GM12878 (cell line): ENCODE measurements around the gene KIF2C. TPM values are rescaled to one million over a fixed set of nuclear protein-coding genes. Genes with fewer than 3 reads are reported as not detected.

Source experiments
- ATAC-seq: fragments of 200-7000 bp; cut with Tn5 transposase; 3 replicates; pipeline ENCODE4 v1.9.1; 2020; ENCODE audit warnings: mild to moderate bottlenecking, moderate library complexity
- BruUV-seq: library from RNA; stranded (reverse); fragments of 400-500 nt; replicated peaks from 2 replicates; lab custom pipeline; 2021; lab: Mats Ljungman, UMichigan
- CTCF ChIA-PET: fragments of 300-600 bp; sonication (Branson Sonifier 250); formaldehyde crosslinking; extraction: SDS; loops from one replicate; lab custom pipeline; 2021; ENCODE audit warnings: inconsistent platforms; lab: Yijun Ruan, JAX
- POLR2A ChIA-PET: fragments of 350-600 bp; formaldehyde crosslinking; extraction: SDS; loops from one replicate; lab custom pipeline; 2021; ENCODE audit warnings: inconsistent platforms; lab: Charles Lee
- RAD21 ChIA-PET: fragments of 300-600 bp; sonication (Branson Sonifier 250); formaldehyde crosslinking; loops from one replicate; lab custom pipeline; 2023; ENCODE audit warnings: antibody characterized with exemption; ENCODE audit not compliant: unreplicated experiment; lab: Charles Lee
- SMC1A ChIA-PET: fragments of 300-600 bp; sonication (Branson Sonifier 250); formaldehyde crosslinking; loops from one replicate; lab custom pipeline; 2023; ENCODE audit not compliant: unreplicated experiment, uncharacterized antibody; lab: Charles Lee
- DNase-seq: peaks from one replicate; pipeline ENCODE4 v3.0.0-alpha.2; 2011; ENCODE audit warnings: low read depth, low spot score
- FAIRE-seq: peaks from 3 replicates; lab custom pipeline; 2011; peaks lifted over from hg19 to GRCh38; lab: Jason Lieb, UNC
- H2AFZ ChIP-seq: 2 replicates; pipeline ENCODE4 v1.6.0; 2011; ENCODE audit warnings: low read depth, low read length, control low read depth; ENCODE audit not compliant: control insufficient read depth
- H3K27ac ChIP-seq: 2 replicates; pipeline ENCODE4 v1.5.1; 2011; ENCODE audit warnings: control low read depth; ENCODE audit not compliant: control insufficient read depth, insufficient read depth
- H3K27me3 ChIP-seq, 2 experiments: replicated peaks in 1 of 2; 2 replicates each; pipeline versions ENCODE4 v1.6.0 to v1.6.1; 2011; ENCODE audit warnings: low read length in 1 of 2; ENCODE audit not compliant: control insufficient read depth in 2 of 2, insufficient read depth in 2 of 2
- H3K36me3 ChIP-seq, 2 experiments: 2 replicates each; pipeline ENCODE4 v1.5.1; 2011; ENCODE audit warnings: low read length in 1 of 2; ENCODE audit not compliant: control insufficient read depth in 2 of 2, insufficient read depth in 2 of 2
- H3K4me1 ChIP-seq: 2 replicates; pipeline ENCODE4 v1.6.1; 2011; ENCODE audit warnings: mild to moderate bottlenecking, low read length, moderate library complexity, mixed read lengths; ENCODE audit not compliant: control insufficient read depth, insufficient read depth
- H3K4me2 ChIP-seq: 2 replicates; pipeline ENCODE4 v1.6.0; 2011; ENCODE audit warnings: control low read depth; ENCODE audit not compliant: control insufficient read depth, insufficient read depth
- H3K4me3 ChIP-seq: fragments of 200-600 bp; sonication (generic); 2 replicates; pipeline ENCODE4 v1.5.1; 2016
- H3K79me2 ChIP-seq: 2 replicates; pipeline ENCODE4 v1.6.0; 2011; ENCODE audit warnings: low read length; ENCODE audit not compliant: control insufficient read depth, insufficient read depth
- H3K9ac ChIP-seq: 2 replicates; pipeline ENCODE4 v1.8.0; 2011; ENCODE audit warnings: low read length, control low read depth, mixed read lengths; ENCODE audit not compliant: control insufficient read depth, insufficient read depth
- H3K9me3 ChIP-seq: replicated peaks from 3 replicates; pipeline ENCODE4 v1.5.1; 2011; ENCODE audit warnings: mild to moderate bottlenecking, low read length; ENCODE audit not compliant: control insufficient read depth, insufficient read depth
- H4K20me1 ChIP-seq: 2 replicates; pipeline ENCODE4 v1.6.0; 2011; ENCODE audit not compliant: control insufficient read depth, insufficient read depth
- CHD2 ChIP-seq: IDR thresholded peaks from 2 replicates; pipeline ENCODE4 v1.6.1; 2011; ENCODE audit warnings: low read depth, low read length, improper control_type of control experiment, borderline replicate concordance
- EED ChIP-seq: sonication (generic); IDR thresholded peaks from 2 replicates; pipeline ENCODE4 v1.6.1; 2016; ENCODE audit warnings: antibody characterized with exemption, low read depth
- ESRRA ChIP-seq: IDR thresholded peaks from 2 replicates; pipeline ENCODE4 v1.6.1; 2012; ENCODE audit warnings: mild to moderate bottlenecking, low read length, improper control_type of control experiment
- POLR2A ChIP-seq: IDR thresholded peaks from 2 replicates; pipeline ENCODE4 v1.6.1; 2011; ENCODE audit warnings: low read depth, mild to moderate bottlenecking, low read length
- POLR2AphosphoS2 ChIP-seq: IDR thresholded peaks from 2 replicates; pipeline ENCODE4 v1.6.1; 2011; ENCODE audit warnings: low read depth, mild to moderate bottlenecking, low read length, improper control_type of control experiment, moderate library complexity
- PRDM15 ChIP-seq: fragments of 450-650 bp; formaldehyde crosslinking; IDR thresholded peaks from 2 replicates; pipeline ENCODE4 v1.4.0; 2020; ENCODE audit warnings: mild to moderate bottlenecking, moderate library complexity
- RUNX3 ChIP-seq: IDR thresholded peaks from 2 replicates; pipeline ENCODE4 v1.6.1; 2012; ENCODE audit warnings: low read length, inconsistent platforms
- SIN3A ChIP-seq: IDR thresholded peaks from 2 replicates; pipeline ENCODE4 v1.6.1; 2012; ENCODE audit warnings: low read depth, low read length, improper control_type of control experiment
- TBL1XR1 ChIP-seq: IDR thresholded peaks from 2 replicates; pipeline ENCODE4 v1.6.1; 2012; ENCODE audit warnings: low read depth, low read length, improper control_type of control experiment
- WRNIP1 ChIP-seq: IDR thresholded peaks from 2 replicates; pipeline ENCODE4 v1.6.1; 2011; ENCODE audit warnings: low read depth, low read length, improper control_type of control experiment, borderline replicate concordance
- WGBS: methylation state at CpG from one replicate; pipeline ENCODE4 v1.1.6; 2016; ENCODE audit warnings: low lambda C conversion rate; ENCODE audit not compliant: insufficient replicate concordance, insufficient coverage; ENCODE audit errors: missing lambda C conversion rate; 5-methylcytosine and 5-hydroxymethylcytosine counted together
- in situ Hi-C: fragments of 300-500 bp; cut with MboI; formaldehyde crosslinking; loops from 9 replicates; pipeline ENCODE4 v1.14.3; 2018; ENCODE audit warnings: mixed read lengths
- intact Hi-C: fragments of 100-400 bp; cut with micrococcal nuclease; formaldehyde crosslinking; loops from one replicate; pipeline ENCODE4 v1.14.2; 2022; ENCODE audit not compliant: unreplicated experiment
- polyA plus RNA-seq, 11 experiments: library from polyadenylated mRNA; depleted of rRNA in 4 of 11; unstranded in 6 of 11; stranded (reverse) in 5 of 11; fragments of >200 nt; fragmentation: Nextera tagmentation in 4 of 11; fragmentation: Illumina TruSeq in 1 of 11; extraction: Ambion mirVana in 4 of 11; extraction: Trizol in 1 of 11; gene quantifications; 1 replicate in 1 of 11; 2 replicates in 10 of 11; pipeline versions ENCODE4 v1.2.1 to v1.2.3, GENCODE V29; 2011 to 2016; ENCODE audit warnings: inconsistent platforms in 2 of 11, missing spikeins in 2 of 11, low read depth in 1 of 11
- total RNA-seq, 4 experiments: library from RNA; depleted of rRNA in 3 of 4; stranded (reverse); fragments of >200 nt in 3 of 4; fragmentation: Illumina TruSeq in 1 of 4; extraction: Trizol in 1 of 4; gene quantifications; 2 replicates each; pipeline versions ENCODE4 v1.2.1 to v1.2.3, GENCODE V29; 2013 to 2021
- TF ChIP-seq, protein P1 (sequence below): IDR thresholded peaks from 2 replicates; pipeline ENCODE4 v1.6.1; 2011; ENCODE audit warnings: borderline replicate concordance, low read depth, mild to moderate bottlenecking, moderate library complexity, mixed read lengths, low read length; ENCODE audit not compliant: insufficient read depth; ENCODE audit errors: extremely low read length
- TF ChIP-seq, protein P2 (sequence below): IDR thresholded peaks from 2 replicates; pipeline ENCODE4 v1.6.1; 2012; ENCODE audit warnings: mild to moderate bottlenecking, low read depth, low read length

The KIF2C gene
- total and polyA plus RNA-seq, 10 of the 15 experiments (the other 5 are each of a cell fraction or from before 2014, with no cell fraction given), result 42.3 to 104 (median 83.8) TPM

GRCh38 chr1:44810101-44810761 is 70.6 kb downstream of the KIF2C start:
- ATAC-seq, result peak; percentile 14
- TF ChIP-seq POLR2AphosphoS2 (no peak), POLR2A (peak; percentile 33; the same call in 1 of the 2 replicates), SIN3A (no peak), PRDM15 (CRISPR knock-in tag) (no peak), ESRRA (no peak), CHD2 (peak; percentile 55; the same call in 1 of the 2 replicates), WRNIP1 (no peak), TBL1XR1 (no peak), RUNX3 (no peak), EED (peak; percentile 78)
- TF ChIP-seq, protein P1, sequence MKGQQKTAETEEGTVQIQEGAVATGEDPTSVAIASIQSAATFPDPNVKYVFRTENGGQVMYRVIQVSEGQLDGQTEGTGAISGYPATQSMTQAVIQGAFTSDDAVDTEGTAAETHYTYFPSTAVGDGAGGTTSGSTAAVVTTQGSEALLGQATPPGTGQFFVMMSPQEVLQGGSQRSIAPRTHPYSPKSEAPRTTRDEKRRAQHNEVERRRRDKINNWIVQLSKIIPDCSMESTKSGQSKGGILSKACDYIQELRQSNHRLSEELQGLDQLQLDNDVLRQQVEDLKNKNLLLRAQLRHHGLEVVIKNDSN, result no peak
- TF ChIP-seq, protein P2, sequence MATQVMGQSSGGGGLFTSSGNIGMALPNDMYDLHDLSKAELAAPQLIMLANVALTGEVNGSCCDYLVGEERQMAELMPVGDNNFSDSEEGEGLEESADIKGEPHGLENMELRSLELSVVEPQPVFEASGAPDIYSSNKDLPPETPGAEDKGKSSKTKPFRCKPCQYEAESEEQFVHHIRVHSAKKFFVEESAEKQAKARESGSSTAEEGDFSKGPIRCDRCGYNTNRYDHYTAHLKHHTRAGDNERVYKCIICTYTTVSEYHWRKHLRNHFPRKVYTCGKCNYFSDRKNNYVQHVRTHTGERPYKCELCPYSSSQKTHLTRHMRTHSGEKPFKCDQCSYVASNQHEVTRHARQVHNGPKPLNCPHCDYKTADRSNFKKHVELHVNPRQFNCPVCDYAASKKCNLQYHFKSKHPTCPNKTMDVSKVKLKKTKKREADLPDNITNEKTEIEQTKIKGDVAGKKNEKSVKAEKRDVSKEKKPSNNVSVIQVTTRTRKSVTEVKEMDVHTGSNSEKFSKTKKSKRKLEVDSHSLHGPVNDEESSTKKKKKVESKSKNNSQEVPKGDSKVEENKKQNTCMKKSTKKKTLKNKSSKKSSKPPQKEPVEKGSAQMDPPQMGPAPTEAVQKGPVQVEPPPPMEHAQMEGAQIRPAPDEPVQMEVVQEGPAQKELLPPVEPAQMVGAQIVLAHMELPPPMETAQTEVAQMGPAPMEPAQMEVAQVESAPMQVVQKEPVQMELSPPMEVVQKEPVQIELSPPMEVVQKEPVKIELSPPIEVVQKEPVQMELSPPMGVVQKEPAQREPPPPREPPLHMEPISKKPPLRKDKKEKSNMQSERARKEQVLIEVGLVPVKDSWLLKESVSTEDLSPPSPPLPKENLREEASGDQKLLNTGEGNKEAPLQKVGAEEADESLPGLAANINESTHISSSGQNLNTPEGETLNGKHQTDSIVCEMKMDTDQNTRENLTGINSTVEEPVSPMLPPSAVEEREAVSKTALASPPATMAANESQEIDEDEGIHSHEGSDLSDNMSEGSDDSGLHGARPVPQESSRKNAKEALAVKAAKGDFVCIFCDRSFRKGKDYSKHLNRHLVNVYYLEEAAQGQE, result no peak

More at GRCh38 chr1:44810101-44810761, 70.6 kb downstream of the KIF2C start:
- Histone ChIP-seq H3K79me2 (no peaks in the 10 kb centered on the region), H3K9me3 (no peaks in the 10 kb centered on the region), H3K27ac (peak overlapping the region; percentile 95), H3K4me1 (peaks cover 52% of the 10 kb centered on the region), H3K4me3 (no peak overlapping the region), H2AFZ (peak overlapping the region; percentile 70), H3K27me3 (no peaks in the 10 kb centered on the region), H3K36me3 (peaks cover 0 to 4% of the 10 kb centered on the region in 2 experiments; a peak in 3 of 4 replicates), H3K4me2 (peak overlapping the region; percentile 71), H3K9ac (peak overlapping the region; percentile 75), H4K20me1 (no peaks in the 10 kb centered on the region)
- in situ Hi-C loops (no loop called here), intact Hi-C loops (no loop called here)
- FAIRE-seq (peak; percentile 38), DNase-seq (peak; percentile 60)
- BruUV-seq, result no TSS peak
- ChIA-PET RAD21 (interaction anchor here (1.0 to 3.5 kb wide), 9 partner anchors 9 to 529 kb away, joined by 3 to 41 read pairs (median 17); partner anchors contain the start of genes HECTD3, PLK3, RNU5D-1 and RPS8), CTCF (interaction anchor here (0.5 to 4.1 kb wide), 9 partner anchors 9 to 121 kb away, joined by 3 to 47 read pairs (median 5); partner anchors contain the start of genes PLK3 and RNU5D-1), SMC1A (interaction anchor here (1.0 to 4.6 kb wide), 8 partner anchors 9 to 81 kb away, joined by 3 to 52 read pairs (median 6); partner anchors contain the start of genes PLK3, RNU5D-1 and RPS8), POLR2A (interaction anchor here (0.7 to 5.1 kb wide), 17 partner anchors 8 to 497 kb away, joined by 3 to 59 read pairs (median 6); partner anchors contain the start of genes KIF2C, PLK3, RNU5D-1 and RPS8)
- WGBS, result 22% methylated on average over 12 of the region's 12 CpGs
